Activated CD4-positive, alpha-beta T cell treated with anti-CD3 and anti-CD28 coated beads, Interleukin-2, amount 10 ng/mL, durations not matched to agents 24 days and 14 days (primary cell): ENCODE data around the gene NPAS2. TPM values are rescaled to one million over a fixed set of nuclear protein-coding genes. Genes with fewer than 3 reads are reported as not detected.

ENCODE experiments used
- DNase-seq: peaks from one replicate; pipeline ENCODE4 v3.0.0; 2022
- H3K27ac Mint-ChIP-seq: one replicate; pipeline ENCODE4 v1.8.0; 2022; ENCODE audit warnings: mild to moderate bottlenecking, mixed read lengths
- H3K27me3 Mint-ChIP-seq: one replicate; pipeline ENCODE4 v1.8.0; 2022; ENCODE audit warnings: mixed read lengths
- H3K36me3 Mint-ChIP-seq: one replicate; pipeline ENCODE4 v1.8.0; 2022; ENCODE audit warnings: low read depth, mild to moderate bottlenecking, mixed read lengths
- H3K4me1 Mint-ChIP-seq: one replicate; pipeline ENCODE4 v1.8.0; 2021; ENCODE audit warnings: mixed read lengths
- H3K4me3 Mint-ChIP-seq: one replicate; pipeline ENCODE4 v1.8.0; 2022; ENCODE audit warnings: mild to moderate bottlenecking, moderate library complexity, mixed read lengths
- H3K9me3 Mint-ChIP-seq: one replicate; pipeline ENCODE4 v1.8.0; 2021; ENCODE audit warnings: mixed read lengths
- intact Hi-C: fragments of 100-400 bp; cut with micrococcal nuclease; formaldehyde crosslinking; loops from one replicate; pipeline ENCODE4 v1.15.1; 2023
- total RNA-seq: library from RNA; stranded (reverse); gene quantifications from 2 replicates; pipeline ENCODE4 v1.2.3, GENCODE V29; 2022

Gene NPAS2
- total RNA-seq, 1 donor from 2014 or later = 9.1 TPM

DNA sequence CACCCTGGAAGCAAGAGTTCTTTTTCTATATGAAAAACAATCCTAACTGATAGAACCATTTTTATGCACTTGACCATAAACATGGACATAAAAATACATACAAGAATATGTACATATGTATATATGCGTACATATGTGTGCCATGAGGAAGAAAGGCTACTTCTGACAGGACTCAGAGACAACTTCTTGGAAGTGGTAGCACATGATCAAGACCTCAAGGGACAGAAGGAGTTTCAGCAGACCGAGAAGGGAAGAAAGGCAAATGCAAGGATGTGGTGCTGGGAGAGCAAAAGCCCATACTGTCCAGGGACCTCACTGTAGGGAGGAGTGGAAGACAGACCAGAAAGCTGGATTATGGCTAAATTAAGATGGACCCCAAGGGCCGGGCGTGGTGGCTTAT is 11.4 kb upstream of the NPAS2 start:
- peaks cover 9% of the 10 kb centered on the region for H3K9me3 Mint-ChIP-seq
- DNase-seq = no peak
- H3K36me3 Mint-ChIP-seq = no peaks in the 10 kb centered on the region
- H3K4me1 Mint-ChIP-seq = peaks cover 12% of the 10 kb centered on the region
- intact Hi-C loops = no loop called here
- H3K27me3 Mint-ChIP-seq = peaks cover 8% of the 10 kb centered on the region
- H3K4me3 Mint-ChIP-seq = no peak overlapping the region
- H3K27ac Mint-ChIP-seq = no peak overlapping the region

DNA sequence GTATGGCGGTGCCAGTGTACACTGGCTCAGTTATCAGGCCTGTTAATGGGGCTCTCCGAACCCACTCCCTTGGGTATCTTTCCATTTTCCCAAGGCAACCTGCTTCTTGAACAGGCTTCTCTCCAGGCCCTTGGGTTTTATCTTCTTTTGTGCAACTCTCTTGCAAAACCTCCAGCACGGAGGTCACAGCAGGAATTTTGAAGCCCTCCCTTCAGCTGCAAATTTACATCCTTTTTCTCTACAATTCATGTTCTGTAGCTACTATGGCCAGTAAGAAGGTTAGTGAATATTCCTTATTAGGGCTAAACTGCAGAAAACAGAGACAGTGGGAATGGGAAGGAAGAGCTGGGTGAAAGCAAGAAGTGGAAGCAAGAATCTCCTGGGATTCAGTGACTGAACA is 10.4 kb upstream of the NPAS2 start:
- intact Hi-C loops = no loop called here
- H3K27me3 Mint-ChIP-seq = peaks cover 8% of the 10 kb centered on the region
- H3K4me3 Mint-ChIP-seq = no peak overlapping the region
- peaks cover 9% of the 10 kb centered on the region for H3K9me3 Mint-ChIP-seq
- H3K27ac Mint-ChIP-seq = no peak overlapping the region
- H3K36me3 Mint-ChIP-seq = no peaks in the 10 kb centered on the region
- H3K4me1 Mint-ChIP-seq = peaks cover 19% of the 10 kb centered on the region
- no peak for DNase-seq

DNA sequence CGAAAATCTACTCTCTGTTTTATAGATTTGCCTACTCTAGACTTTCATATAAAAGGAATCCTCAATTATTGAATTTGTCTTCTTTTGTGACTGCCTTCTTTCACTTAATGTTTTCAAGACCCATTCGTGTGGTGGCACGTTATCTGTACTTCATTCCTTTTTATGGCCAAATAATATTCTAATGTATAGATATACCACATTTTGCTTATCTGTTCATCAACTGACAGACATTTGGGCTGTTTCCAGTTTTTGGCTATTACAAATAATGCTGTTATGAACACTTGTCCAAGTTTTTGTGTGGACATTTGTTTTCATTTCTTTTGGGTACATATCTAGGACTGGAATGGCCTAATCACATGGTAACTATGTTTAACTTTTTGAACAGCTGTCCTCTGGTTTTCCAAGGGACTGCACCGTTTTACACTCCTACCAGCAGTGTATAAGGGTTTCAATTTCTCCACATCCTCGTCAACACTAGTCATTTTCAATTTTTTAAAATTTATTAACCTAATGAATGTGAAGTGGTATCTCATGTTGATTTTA is 9.3 kb upstream of the NPAS2 start:
- no peak for DNase-seq
- peaks cover 8% of the 10 kb centered on the region for H3K27me3 Mint-ChIP-seq
- H3K36me3 Mint-ChIP-seq = no peaks in the 10 kb centered on the region
- no peak overlapping the region for H3K27ac Mint-ChIP-seq
- peaks cover 21% of the 10 kb centered on the region for H3K4me1 Mint-ChIP-seq
- H3K9me3 Mint-ChIP-seq = peaks cover 9% of the 10 kb centered on the region
- intact Hi-C loops = loop anchor here (5.0 kb wide), 1 partner anchor 192 kb away; the partner anchor contains the start of gene RPL31
- no peak overlapping the region for H3K4me3 Mint-ChIP-seq

DNA sequence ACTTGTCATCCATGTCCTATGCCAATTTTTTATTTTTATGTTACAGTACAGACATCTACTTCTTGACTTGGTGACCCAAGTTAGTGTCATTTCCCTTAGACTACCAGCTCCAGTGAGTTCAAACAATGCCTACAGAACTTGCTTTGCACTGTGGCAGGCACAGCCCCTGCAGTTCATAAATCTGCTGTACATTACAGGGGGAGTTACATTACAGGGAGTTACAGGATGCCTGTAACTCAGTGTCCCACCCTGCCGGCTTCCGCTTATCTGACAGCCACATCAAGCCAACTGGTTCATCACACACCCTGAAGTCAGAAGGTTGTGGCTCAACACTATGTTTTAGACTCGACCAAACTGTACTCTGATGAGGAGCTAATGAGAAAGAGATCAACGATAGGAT is 7.8 kb upstream of the NPAS2 start:
- Mint-ChIP-seq H3K4me3 (peak overlapping the region; percentile 41), H3K36me3 (no peaks in the 10 kb centered on the region), H3K4me1 (peaks cover 21% of the 10 kb centered on the region), H3K27ac (peak overlapping the region; percentile 52), H3K9me3 (peaks cover 9% of the 10 kb centered on the region), H3K27me3 (peaks cover 8% of the 10 kb centered on the region)
- peak; percentile 66 for DNase-seq
- intact Hi-C loops = loop anchor here (5.0 kb wide), 1 partner anchor 190 kb away; the partner anchor contains the start of gene RPL31

DNA sequence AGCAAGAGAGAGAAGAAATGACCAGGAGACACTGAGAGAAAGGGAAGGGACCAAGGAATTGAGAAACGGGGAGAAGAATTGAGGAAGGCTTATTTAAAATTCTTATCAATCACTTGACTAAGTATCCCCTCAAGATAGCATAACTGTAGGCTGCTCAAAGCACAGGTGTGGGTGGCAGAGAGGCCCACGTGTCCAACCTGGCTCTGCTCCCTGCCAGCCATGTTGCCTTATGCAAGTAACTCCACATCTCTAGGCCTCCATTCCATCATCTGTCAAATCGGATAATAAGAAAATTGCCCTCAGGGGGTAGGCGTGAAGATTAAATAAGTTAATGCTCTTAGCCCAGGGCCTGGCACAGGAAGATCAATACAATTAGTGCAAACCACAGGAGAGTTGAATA is 7.4 kb upstream of the NPAS2 start:
- H3K4me1 Mint-ChIP-seq = peaks cover 22% of the 10 kb centered on the region
- peaks cover 12% of the 10 kb centered on the region for H3K27me3 Mint-ChIP-seq
- intact Hi-C loops = loop anchor here (5.0 kb wide), 1 partner anchor 190 kb away; the partner anchor contains the start of gene RPL31
- DNase-seq = no peak
- H3K27ac Mint-ChIP-seq = peak overlapping the region; percentile 52
- peak overlapping the region; percentile 41 for H3K4me3 Mint-ChIP-seq
- H3K36me3 Mint-ChIP-seq = no peaks in the 10 kb centered on the region
- H3K9me3 Mint-ChIP-seq = peaks cover 9% of the 10 kb centered on the region

DNA sequence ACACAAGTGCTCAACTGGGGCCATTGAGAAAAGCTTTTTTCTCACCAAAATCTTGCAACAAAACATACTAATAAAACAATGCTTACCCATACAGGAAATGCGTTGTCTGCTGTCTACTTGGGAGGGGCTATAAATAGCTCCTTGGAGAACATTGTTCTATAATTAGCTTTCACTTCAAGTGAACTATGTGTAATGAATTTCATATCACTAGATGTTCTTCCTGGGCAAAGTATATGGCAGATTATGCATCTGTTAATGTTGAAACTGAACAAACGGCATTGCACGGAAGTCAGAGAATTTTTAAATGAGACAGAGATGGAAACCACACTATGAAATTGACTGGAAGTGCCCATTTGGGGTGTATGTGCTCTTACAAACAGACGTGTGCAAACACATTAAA is 6.4 kb upstream of the NPAS2 start:
- no peaks in the 10 kb centered on the region for H3K36me3 Mint-ChIP-seq
- intact Hi-C loops = loop anchor here (5.0 kb wide), 1 partner anchor 189 kb away; the partner anchor contains the start of gene RPL31
- peak; percentile 62 for DNase-seq
- H3K27me3 Mint-ChIP-seq = peaks cover 20% of the 10 kb centered on the region
- peak overlapping the region; percentile 35 for H3K27ac Mint-ChIP-seq
- peaks cover 9% of the 10 kb centered on the region for H3K9me3 Mint-ChIP-seq
- H3K4me1 Mint-ChIP-seq = peaks cover 30% of the 10 kb centered on the region
- H3K4me3 Mint-ChIP-seq = peak overlapping the region; percentile 28

DNA sequence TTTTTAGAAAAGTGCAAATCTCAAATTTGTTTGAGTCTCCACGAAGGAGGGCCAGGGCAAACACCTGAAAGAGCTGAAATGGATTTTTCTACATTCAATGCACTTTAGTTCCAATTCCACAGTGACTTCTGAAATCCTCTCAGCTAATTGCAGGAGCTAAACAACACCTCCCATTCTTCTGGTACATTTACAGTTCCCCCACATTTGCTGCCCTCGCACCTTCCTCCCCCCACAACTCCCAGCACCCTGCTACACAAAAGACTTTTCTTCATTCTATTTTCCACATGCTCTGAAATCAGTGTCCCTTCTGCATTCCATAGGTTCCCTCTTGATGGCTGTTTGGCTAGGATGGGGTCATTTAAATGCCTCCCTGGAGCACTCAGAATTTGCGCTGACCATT is 5.9 kb upstream of the NPAS2 start:
- Mint-ChIP-seq H3K27me3 (peaks cover 22% of the 10 kb centered on the region), H3K27ac (peak overlapping the region; percentile 35), H3K9me3 (peaks cover 9% of the 10 kb centered on the region), H3K4me3 (no peak overlapping the region), H3K36me3 (no peaks in the 10 kb centered on the region), H3K4me1 (peaks cover 32% of the 10 kb centered on the region)
- intact Hi-C loops = loop anchor here (5.0 kb wide), 1 partner anchor 188 kb away; the partner anchor contains the start of gene RPL31
- DNase-seq = no peak

DNA sequence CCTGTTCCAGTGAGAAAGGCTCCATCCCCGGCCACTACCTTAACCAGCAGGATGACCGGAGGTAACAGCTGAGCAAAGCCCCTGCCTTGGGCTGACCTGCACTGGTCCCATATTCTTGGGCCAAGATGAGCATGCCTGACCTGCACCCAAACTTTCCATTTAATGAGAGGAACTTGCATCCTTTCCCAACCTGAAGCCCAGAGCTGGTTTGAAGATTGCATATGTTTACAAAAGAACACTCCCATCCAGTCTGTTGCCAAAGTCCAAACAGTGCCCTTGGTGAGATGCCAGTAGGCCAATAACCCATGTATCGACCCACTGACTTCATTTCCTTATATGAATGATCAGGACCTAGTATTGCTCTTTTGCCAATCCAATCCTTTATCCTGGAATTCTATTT is 5.5 kb upstream of the NPAS2 start:
- intact Hi-C loops = loop anchor here (5.0 kb wide), 1 partner anchor 188 kb away; the partner anchor contains the start of gene RPL31
- no peak for DNase-seq
- Mint-ChIP-seq H3K36me3 (no peaks in the 10 kb centered on the region), H3K4me3 (no peak overlapping the region), H3K27me3 (peaks cover 26% of the 10 kb centered on the region), H3K9me3 (peaks cover 9% of the 10 kb centered on the region), H3K27ac (peak overlapping the region; percentile 35), H3K4me1 (peaks cover 33% of the 10 kb centered on the region)

DNA sequence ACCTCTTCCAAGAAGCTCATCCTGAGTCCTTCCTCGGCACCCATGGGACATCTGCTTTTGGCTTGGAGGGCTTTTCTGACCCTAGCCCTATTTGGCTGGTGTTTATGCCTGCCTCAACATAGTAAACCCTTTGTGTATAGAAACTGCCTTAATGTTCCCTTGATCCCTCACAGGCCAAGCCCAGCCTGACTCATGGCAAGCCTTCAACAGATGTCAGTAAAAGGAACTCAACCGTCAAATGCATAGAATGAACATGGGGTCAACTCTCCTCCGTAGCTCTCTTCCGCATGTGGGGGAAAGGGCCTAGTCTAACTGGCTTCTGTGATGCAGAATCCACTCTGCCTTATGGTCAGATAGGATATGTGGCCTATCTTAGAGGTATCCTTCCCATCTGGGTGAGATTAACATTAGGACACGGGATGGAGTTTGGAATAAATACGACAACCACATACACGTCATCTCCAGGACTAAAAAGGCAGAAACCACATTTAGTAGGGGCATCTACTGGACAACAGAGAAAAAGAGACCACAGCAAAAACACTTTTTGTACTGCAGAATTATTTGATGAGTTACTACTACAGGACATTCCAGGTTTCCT is 2.5 kb upstream of the NPAS2 start:
- no peak for DNase-seq
- H3K36me3 Mint-ChIP-seq = peaks cover 2% of the 10 kb centered on the region
- no peak overlapping the region for H3K27ac Mint-ChIP-seq
- peaks cover 2% of the 10 kb centered on the region for H3K9me3 Mint-ChIP-seq
- peaks cover 33% of the 10 kb centered on the region for H3K4me1 Mint-ChIP-seq
- peaks cover 34% of the 10 kb centered on the region for H3K27me3 Mint-ChIP-seq
- peak overlapping the region; percentile 83 for H3K4me3 Mint-ChIP-seq
- intact Hi-C loops = no loop called here

DNA sequence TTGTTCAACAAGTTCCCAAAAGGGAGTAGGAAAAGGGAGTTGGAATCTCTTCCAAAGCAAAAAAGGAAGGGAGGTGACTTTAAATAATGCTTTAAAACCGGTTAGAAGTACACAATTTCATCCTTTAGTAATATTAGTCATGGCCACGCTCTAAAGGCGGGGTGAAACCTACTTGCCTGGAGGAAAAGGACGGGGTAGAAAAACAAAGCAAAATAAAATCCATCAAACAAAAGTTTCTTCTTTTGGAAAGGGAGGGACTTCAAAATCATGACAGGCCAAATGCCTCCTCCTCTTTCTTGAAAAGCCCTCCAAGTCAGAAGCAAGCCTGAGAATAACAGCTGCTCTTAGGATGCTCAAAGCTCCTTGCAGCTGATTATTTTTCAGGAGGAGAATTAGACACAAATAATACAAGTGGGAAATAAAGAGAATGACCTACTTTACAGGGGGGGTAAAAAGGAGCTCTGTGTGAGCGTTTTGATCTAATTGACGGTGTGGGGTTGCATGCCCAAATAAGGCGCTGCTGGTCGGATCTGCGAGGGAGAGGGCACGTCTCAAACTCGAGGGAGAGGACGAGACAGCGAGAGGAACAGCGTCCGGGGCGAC is 1.8 kb upstream of the NPAS2 start:
- intact Hi-C loops = no loop called here
- peaks cover 2% of the 10 kb centered on the region for H3K36me3 Mint-ChIP-seq
- H3K27ac Mint-ChIP-seq = peak overlapping the region; percentile 85
- peaks cover 30% of the 10 kb centered on the region for H3K4me1 Mint-ChIP-seq
- peak; percentile 62 for DNase-seq
- peaks cover 40% of the 10 kb centered on the region for H3K27me3 Mint-ChIP-seq
- no peaks in the 10 kb centered on the region for H3K9me3 Mint-ChIP-seq
- peak overlapping the region; percentile 83 for H3K4me3 Mint-ChIP-seq

DNA sequence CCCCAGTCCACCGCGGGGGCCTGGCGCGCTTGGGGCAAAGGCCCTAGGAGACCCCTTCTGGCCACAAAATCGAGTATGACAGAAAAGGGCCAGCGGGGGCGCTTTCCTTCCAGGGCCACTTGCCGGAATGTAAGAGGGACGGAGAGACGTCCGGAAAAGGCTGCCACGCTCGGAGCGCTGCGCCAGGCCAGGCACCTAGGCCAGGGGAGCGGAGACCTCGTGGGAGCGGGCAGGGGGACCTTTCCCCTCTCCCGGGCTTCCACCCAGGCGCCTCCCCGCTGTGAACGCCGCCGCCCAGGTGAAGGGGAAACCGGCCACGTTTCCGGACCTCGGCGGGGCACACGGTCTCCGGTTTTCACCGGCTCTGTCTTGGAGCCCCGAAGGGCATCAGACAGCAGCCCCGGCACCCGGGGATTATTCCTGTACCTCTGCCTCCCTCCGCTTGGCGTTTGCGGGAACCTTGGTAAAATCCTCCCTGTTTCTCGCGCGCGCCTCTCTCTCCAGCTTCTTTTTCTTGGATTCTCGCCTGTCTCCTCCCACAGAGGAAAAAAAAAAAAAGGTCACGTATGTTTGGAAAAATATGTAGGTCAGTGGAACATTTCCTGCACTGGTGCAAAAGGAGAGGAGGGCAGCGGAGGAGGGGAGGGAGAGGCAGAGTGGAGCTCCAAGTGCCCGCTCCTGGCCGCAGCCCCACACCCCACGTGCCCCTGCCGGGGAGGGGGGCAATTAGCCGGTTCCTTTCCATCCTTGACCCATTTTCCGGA is 1.2 kb upstream of the NPAS2 start:
- peaks cover 47% of the 10 kb centered on the region for H3K27me3 Mint-ChIP-seq
- DNase-seq = peak; percentile 68
- no peaks in the 10 kb centered on the region for H3K9me3 Mint-ChIP-seq
- H3K4me3 Mint-ChIP-seq = peak overlapping the region; percentile 83
- H3K27ac Mint-ChIP-seq = peak overlapping the region; percentile 85
- peaks cover 2% of the 10 kb centered on the region for H3K36me3 Mint-ChIP-seq
- H3K4me1 Mint-ChIP-seq = peaks cover 24% of the 10 kb centered on the region
- intact Hi-C loops = no loop called here

DNA sequence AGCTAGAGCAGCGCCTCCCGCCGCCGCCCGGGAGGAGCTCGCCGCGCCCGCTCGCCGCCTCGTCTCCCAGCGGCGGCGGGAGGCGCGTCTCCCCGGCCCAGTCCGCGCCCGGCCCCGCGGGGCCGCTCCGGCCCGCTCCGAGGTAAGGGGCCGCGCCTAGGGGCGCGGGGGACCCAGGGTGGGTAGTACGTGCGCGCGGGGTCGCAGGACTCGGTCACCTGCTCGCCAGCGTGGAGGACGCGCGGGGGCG is 259 bp downstream of the NPAS2 start:
- DNase-seq = no peak
- Mint-ChIP-seq H3K4me1 (peaks cover 18% of the 10 kb centered on the region), H3K27ac (no peak overlapping the region), H3K9me3 (no peaks in the 10 kb centered on the region), H3K4me3 (peak overlapping the region; percentile 74), H3K36me3 (peaks cover 2% of the 10 kb centered on the region), H3K27me3 (peaks cover 47% of the 10 kb centered on the region)
- intact Hi-C loops = no loop called here

DNA sequence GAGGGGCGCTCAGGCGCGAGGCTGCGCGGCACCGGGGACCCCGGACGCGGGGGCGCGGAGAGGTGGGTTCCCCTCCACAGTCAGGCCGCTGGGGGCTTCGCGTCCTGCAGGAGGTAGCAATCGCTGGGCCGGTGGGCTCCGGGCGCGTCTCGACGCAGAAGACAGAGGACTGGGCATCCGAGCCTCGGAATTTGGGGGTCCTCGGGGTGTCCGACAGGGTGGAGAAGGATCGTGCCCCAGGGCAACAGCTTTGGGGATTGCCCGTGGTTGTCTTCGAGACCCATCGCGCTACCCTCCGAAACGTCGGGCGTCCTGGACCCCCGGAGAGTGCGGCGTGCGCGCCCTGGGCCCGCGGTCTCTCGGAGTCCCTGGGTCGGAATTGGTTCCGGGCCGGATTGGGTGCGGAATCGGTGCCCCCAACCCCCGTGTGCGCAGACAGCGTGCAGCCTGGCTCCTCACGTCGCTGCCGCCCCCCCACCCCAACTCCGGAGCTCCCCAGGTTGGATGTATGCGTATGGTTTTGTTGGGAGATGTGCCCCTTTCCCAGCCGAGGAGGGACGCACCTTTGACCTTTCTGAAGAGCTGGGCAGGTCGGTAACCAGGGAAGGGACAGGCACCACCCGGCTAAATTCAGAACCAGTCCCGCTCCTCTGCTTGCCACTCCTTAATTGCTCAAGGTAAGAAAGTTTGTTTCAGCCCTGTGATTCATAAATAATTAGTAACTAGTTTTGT is 750 bp downstream of the NPAS2 start:
- Mint-ChIP-seq H3K27ac (peak overlapping the region; percentile 34), H3K4me3 (peak overlapping the region; percentile 74), H3K4me1 (peaks cover 18% of the 10 kb centered on the region), H3K27me3 (peaks cover 47% of the 10 kb centered on the region), H3K36me3 (peaks cover 2% of the 10 kb centered on the region), H3K9me3 (no peaks in the 10 kb centered on the region)
- peak; percentile 62 for DNase-seq
- intact Hi-C loops = no loop called here
